NB4 (cell line): ENCODE measurements around the gene DOK6.

ENCODE experiments used
- DNase-seq: peaks from one replicate; pipeline ENCODE4 v3.0.0; 2010; ENCODE audit warnings: low read depth
- H3K4me3 ChIP-seq: one replicate; pipeline ENCODE4 v1.5.1; 2011; ENCODE audit warnings: mild to moderate bottlenecking, low read depth, low read length, moderate library complexity
- CTCF ChIP-seq: IDR thresholded peaks from one replicate; pipeline ENCODE4 v1.5.1; 2012; ENCODE audit warnings: low read depth, low read length
- MAX ChIP-seq: IDR thresholded peaks from 2 replicates; pipeline ENCODE4 v1.6.1; 2011; ENCODE audit warnings: low read depth, low read length
- MYC ChIP-seq: IDR thresholded peaks from 2 replicates; pipeline ENCODE4 v1.6.1; 2011; ENCODE audit warnings: low read depth, low read length
- POLR2A ChIP-seq: IDR thresholded peaks from 2 replicates; pipeline ENCODE4 v1.6.1; 2011; ENCODE audit warnings: mild to moderate bottlenecking; ENCODE audit not compliant: insufficient read length; ENCODE audit errors: extremely low read depth

DOK6 gene

DNA sequence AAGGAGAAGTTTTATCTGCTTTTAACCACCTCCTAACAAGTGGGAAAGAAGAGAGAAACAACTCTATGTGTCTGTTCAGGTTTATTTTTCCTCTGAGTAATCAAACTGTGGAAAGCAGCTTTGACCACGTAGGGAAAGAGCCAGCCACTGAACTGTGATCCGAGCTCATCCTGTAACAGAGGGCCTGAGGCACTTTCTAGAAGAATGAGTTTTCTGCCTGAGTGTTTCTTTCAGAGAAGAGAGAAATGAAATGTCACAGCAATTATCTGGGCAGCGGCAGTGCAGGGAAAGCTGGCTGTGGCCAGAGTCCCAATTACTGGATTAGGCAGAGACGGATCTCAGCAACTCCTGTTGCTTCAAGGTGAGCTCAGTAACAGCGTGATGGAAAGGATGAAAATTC is 395.1 kb downstream of the DOK6 start:
- no peak overlapping the region for H3K4me3 ChIP-seq
- no peak for DNase-seq
- no peak for TF ChIP-seq MYC
- no peak for TF ChIP-seq POLR2A

- no peak for DNase-seq
- TF ChIP-seq POLR2A (no peak), MYC (no peak), CTCF (no peak), MAX (no peak)
- H3K4me3 ChIP-seq: no peak overlapping the region
These were observed 404.3 kb downstream of the DOK6 start for GRCh38 chr18:69804776-69805501.

GRCh38 chr18:69808399-69808798 is 407.7 kb downstream of the DOK6 start:
- DNase-seq: no peak
- no peak overlapping the region for H3K4me3 ChIP-seq
- TF ChIP-seq MAX (no peak), CTCF (no peak), POLR2A (no peak), MYC (no peak)

GRCh38 chr18:69813559-69813958 is 412.9 kb downstream of the DOK6 start:
- TF ChIP-seq MYC (no peak), CTCF (no peak), MAX (no peak), POLR2A (no peak)
- H3K4me3 ChIP-seq: no peak overlapping the region
- DNase-seq: no peak

DNA sequence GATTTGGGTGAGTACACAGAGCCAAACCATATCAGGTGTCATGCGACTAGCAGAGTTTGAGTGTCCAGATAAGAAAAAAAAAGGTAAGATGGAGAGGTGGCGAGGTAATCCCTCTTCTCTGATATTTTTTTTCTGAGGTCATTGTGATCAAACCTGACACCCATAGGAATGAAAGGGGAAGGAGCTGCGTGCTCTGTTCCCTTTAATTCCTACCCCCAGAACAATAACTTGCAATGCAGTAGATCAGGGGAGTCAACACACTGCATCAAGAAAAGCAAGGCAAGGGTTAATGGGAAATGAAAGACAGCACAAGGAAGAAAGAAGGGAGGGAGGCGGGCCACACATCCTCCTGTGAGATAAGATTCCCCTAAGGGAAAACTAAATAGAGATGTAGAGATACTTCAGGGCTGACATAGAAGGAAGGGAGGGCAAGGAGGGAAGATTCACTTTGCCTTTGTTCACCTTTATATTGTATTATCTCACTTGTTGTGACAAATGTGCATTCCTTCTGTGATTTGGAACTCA is 414.2 kb downstream of the DOK6 start:
- no peak for TF ChIP-seq MYC
- TF ChIP-seq POLR2A: no peak
- no peak for TF ChIP-seq CTCF
- TF ChIP-seq MAX: no peak

GRCh38 chr18:69817335-69817940 is 416.8 kb downstream of the DOK6 start:
- TF ChIP-seq MYC: no peak
- no peak for TF ChIP-seq MAX
- TF ChIP-seq CTCF: no peak
- no peak for TF ChIP-seq POLR2A
- DNase-seq: no peak
- no peak overlapping the region for H3K4me3 ChIP-seq

More for the DNA sequence above, 414.2 kb downstream of the DOK6 start:
- no peak overlapping the region for H3K4me3 ChIP-seq
- no peak for DNase-seq
